ENCODE results near the gene SNX13. TPM values are rescaled to one million over a fixed set of nuclear protein-coding genes. Genes with fewer than 3 reads are reported as not detected.

SNX13 gene
- total and polyA plus RNA-seq, 2 experiments from 2014 or later, result 7.5 to 42.7 TPM

DNA sequence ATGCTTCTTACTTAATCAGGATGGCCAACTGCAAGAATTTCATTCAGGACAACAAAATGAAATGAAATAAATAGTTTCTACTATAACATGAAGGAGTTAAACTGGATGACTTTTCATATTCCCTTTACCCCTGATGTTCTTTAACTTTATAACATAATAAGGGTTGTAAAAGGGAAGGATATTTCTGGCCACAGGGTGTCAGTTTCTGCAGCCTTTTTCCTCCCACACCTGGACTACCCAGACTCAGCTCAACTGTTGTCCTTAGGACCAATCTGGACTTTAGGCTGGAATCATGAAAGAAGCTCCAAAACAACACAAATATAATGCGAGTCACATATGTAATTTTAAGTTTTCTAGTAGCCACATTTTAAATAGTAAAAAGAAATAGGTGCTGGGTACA, 44.0 kb upstream of the SNX13 start (continued):
- TF ChIP-seq ZNF462 (CRISPR knock-in tag; IDR thresholded peaks at IDR 0.05) (no peak), CTCF (conservative IDR thresholded peaks at IDR 0.05; ENCODE audit: low read depth in 2 of 2) (no peak), NANOG (IDR thresholded peaks at IDR 0.05; ENCODE audit: borderline replicate concordance) (no peak), EZH2 (IDR thresholded peaks at IDR 0.05; ENCODE audit: low read depth, unreplicated experiment) (no peak)

DNA sequence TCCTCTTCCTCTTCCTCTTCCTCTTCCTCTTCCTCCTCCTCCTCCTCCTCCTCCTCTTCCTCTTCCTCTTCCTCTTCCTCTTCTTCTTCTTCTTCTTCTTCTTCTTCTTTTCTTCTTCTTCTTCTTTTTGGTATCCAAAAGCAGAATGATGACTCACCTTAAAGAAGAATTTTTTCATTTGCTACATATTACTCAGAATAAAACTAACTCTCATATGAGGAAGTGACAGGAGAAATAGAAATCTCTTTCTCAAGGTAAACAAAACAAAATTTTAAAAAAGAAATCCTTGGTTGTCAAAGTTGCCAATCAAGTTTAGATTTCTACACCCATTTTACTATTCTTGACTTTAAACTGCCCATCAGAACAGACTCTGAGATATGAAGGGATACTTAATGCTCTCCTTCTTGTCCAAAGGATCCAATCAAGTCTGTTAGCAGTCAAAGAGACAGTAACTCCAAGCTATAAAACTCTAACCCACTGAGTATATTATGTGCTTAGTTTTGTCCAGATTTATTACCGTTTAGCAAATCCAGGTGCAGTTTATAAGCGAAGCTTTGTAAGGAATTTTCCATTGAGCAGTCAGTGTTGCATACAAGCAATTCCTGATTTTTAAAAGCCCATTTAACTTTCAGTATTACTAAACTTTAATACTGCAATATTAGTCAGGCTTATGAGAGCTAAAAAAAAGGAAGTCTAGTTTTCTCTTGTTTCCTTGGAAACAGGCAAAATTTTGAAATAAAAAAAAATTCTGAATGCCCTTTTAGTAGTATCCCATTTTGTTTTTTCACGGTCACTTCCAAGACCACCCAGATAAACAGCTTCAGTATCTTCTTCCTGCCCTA, 43.1 kb upstream of the SNX13 start:
- Mint-ChIP-seq H3K4me1 (no peaks in the 10 kb centered on the region), H3K27ac (no peak overlapping the region), H3K9me3 (no peaks in the 10 kb centered on the region), H3K27me3 (ENCODE audit: insufficient read depth, low read depth, poor library complexity) (no peaks in the 10 kb centered on the region), H3K4me3 (no peak overlapping the region), H3K36me3 (ENCODE audit: low read depth) (no peaks in the 10 kb centered on the region)
- no peak for DNase-seq (ENCODE audit: low spot score)
- H3K36me3 ChIP-seq (ENCODE audit: insufficient read depth), result no peaks in the 10 kb centered on the region
- no peak overlapping the region for H3K4me2 ChIP-seq
- no peaks in the 10 kb centered on the region; the same call in 1 of the 2 replicates for H3K9me2 ChIP-seq (ENCODE audit: insufficient read depth)
- H3F3A ChIP-seq (replicated peaks; ENCODE audit: low read depth), result no peaks in the 10 kb centered on the region
- H3K27ac ChIP-seq (ENCODE audit: low read depth), result no peak overlapping the region
- ATAC-seq, result no peak
- H2AFZ ChIP-seq, result no peak overlapping the region
- no peak overlapping the region for H3K4me3 ChIP-seq
- no peaks in the 10 kb centered on the region for H3K4me1 ChIP-seq (ENCODE audit: insufficient read depth)
- H4K20me1 ChIP-seq (replicated peaks; ENCODE audit: insufficient read depth), result no peaks in the 10 kb centered on the region
- H3K27me3 ChIP-seq (ENCODE audit: insufficient read depth), result no peaks in the 10 kb centered on the region
- H3K79me2 ChIP-seq (replicated peaks; ENCODE audit: insufficient read depth), result no peaks in the 10 kb centered on the region
- TF ChIP-seq ZNF462 (CRISPR knock-in tag; IDR thresholded peaks at IDR 0.05) (no peak), NANOG (IDR thresholded peaks at IDR 0.05; ENCODE audit: borderline replicate concordance) (no peak), ZNF114 (CRISPR knock-in tag; IDR thresholded peaks at IDR 0.05) (no peak)

All from GM23338 (cell line).